ENCODE data around the gene KLHL17.
A peak's percentile ranks its signal among the peaks of the same experiment; 100 is the strongest.
"Not testable (repeated sequence)": the region's sequence is repeated elsewhere in the genome, so short reads cannot be mapped to it uniquely, and the experiment has no call there.

Gene KLHL17

GRCh38 chr1:1003618-1004419 lies 43.4 kb downstream of the KLHL17 start:
- no peak for DNase-seq

- no peak for DNase-seq
These were observed 44.0 kb downstream of the KLHL17 start for GRCh38 chr1:1004420-1004779.

GRCh38 chr1:1004780-1005697 lies 44.7 kb downstream of the KLHL17 start:
- DNase-seq = no peak

- DNase-seq = no peak
These were observed 45.5 kb downstream of the KLHL17 start for GRCh38 chr1:1005774-1006304.

GRCh38 chr1:1006305-1007159 lies 46.1 kb downstream of the KLHL17 start:
- no peak for DNase-seq

GRCh38 chr1:1010131-1010530 lies 49.7 kb downstream of the KLHL17 start:
- not testable (repeated sequence) for DNase-seq

- no peak for DNase-seq
These were observed 51.1 kb downstream of the KLHL17 start for GRCh38 chr1:1011396-1011949.

GRCh38 chr1:1012736-1013104 lies 52.3 kb downstream of the KLHL17 start:
- DNase-seq = not testable (repeated sequence)

GRCh38 chr1:1013105-1013921 lies 52.9 kb downstream of the KLHL17 start, which contains the start of gene ISG15:
Gene ISG15 (plus strand): TSS chr1:1013497. CDS start chr1:1013574, 77 bp downstream.
- DNase-seq = peak; percentile 87 to 88

GRCh38 chr1:1013922-1014648 lies 53.7 kb downstream of the KLHL17 start:
- peak in 1 of 2 donors; percentile 39 for DNase-seq

GRCh38 chr1:1014799-1015681 lies 54.7 kb downstream of the KLHL17 start:
- DNase-seq = no peak
